Chondrocyte (in vitro differentiated cells): Measurements from ENCODE around the gene CRISPLD2. TPM values are rescaled to one million over a fixed set of nuclear protein-coding genes. Genes with fewer than 3 reads are reported as not detected.

ENCODE experiments used
- DNase-seq: peaks from one replicate; pipeline ENCODE4 v3.0.0; 2021; ENCODE audit warnings: mixed read lengths, low spot score
- H3K27ac Mint-ChIP-seq: one replicate; pipeline ENCODE4 v1.8.0; 2021; ENCODE audit warnings: mild to moderate bottlenecking, moderate library complexity, mixed read lengths; ENCODE audit not compliant: unreplicated experiment
- H3K27me3 Mint-ChIP-seq: 2 replicates; pipeline ENCODE4 v1.8.0; 2021; ENCODE audit warnings: low read depth, mixed read lengths
- H3K36me3 Mint-ChIP-seq: 2 replicates; pipeline ENCODE4 v1.8.0; 2021; ENCODE audit warnings: low read depth, mixed read lengths
- H3K4me1 Mint-ChIP-seq: 2 replicates; pipeline ENCODE4 v1.8.0; 2021; ENCODE audit warnings: low read depth, mild to moderate bottlenecking, mixed read lengths
- H3K4me3 Mint-ChIP-seq: one replicate; pipeline ENCODE4 v1.8.0; 2021; ENCODE audit warnings: mild to moderate bottlenecking, moderate library complexity, mixed read lengths; ENCODE audit not compliant: unreplicated experiment
- H3K9me3 Mint-ChIP-seq: 2 replicates; pipeline ENCODE4 v1.8.0; 2021; ENCODE audit warnings: low read depth, mixed read lengths
- total RNA-seq: library from RNA; stranded (reverse); gene quantifications from 3 replicates; pipeline ENCODE4 v1.2.1, GENCODE V29; 2021
- TF ChIP-seq, protein P1 (sequence below): fragments of 200-600 bp; sonication (generic); IDR thresholded peaks from 2 replicates; pipeline ENCODE4 v1.5.0; 2021; ENCODE audit warnings: antibody characterized with exemption, mild to moderate bottlenecking, moderate library complexity

The CRISPLD2 gene
- total RNA-seq, 1 donor from 2014 or later: 12.1 TPM

DNA sequence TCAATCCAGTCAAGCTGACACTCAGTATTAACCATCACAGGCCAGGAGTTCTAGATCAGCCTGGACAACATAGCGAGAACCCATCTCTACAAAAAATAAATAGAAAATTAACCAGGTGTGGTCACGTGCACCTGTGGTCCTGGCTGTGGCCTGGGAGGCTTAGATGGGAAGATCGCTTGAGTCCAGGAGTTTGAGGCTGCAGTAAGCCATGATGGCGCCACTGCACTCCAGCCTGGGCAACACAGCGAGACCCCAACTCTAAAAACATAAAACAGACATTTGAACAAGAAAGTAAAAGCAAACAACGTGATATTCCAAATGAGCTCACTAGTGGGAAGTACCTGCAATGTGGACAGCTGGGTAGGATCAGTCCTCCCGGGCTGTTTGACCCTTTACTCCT is 41.9 kb downstream of the CRISPLD2 start:
- no peak overlapping the region for H3K27ac Mint-ChIP-seq
- peaks cover 25% of the 10 kb centered on the region for H3K9me3 Mint-ChIP-seq
- no peak overlapping the region for H3K4me3 Mint-ChIP-seq
- DNase-seq: no peak
- peaks cover 10% of the 10 kb centered on the region for H3K27me3 Mint-ChIP-seq
- H3K4me1 Mint-ChIP-seq: peaks cover 8% of the 10 kb centered on the region
- peaks cover 13% of the 10 kb centered on the region for H3K36me3 Mint-ChIP-seq
- TF ChIP-seq, protein P1, sequence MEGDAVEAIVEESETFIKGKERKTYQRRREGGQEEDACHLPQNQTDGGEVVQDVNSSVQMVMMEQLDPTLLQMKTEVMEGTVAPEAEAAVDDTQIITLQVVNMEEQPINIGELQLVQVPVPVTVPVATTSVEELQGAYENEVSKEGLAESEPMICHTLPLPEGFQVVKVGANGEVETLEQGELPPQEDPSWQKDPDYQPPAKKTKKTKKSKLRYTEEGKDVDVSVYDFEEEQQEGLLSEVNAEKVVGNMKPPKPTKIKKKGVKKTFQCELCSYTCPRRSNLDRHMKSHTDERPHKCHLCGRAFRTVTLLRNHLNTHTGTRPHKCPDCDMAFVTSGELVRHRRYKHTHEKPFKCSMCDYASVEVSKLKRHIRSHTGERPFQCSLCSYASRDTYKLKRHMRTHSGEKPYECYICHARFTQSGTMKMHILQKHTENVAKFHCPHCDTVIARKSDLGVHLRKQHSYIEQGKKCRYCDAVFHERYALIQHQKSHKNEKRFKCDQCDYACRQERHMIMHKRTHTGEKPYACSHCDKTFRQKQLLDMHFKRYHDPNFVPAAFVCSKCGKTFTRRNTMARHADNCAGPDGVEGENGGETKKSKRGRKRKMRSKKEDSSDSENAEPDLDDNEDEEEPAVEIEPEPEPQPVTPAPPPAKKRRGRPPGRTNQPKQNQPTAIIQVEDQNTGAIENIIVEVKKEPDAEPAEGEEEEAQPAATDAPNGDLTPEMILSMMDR: no peak

DNA sequence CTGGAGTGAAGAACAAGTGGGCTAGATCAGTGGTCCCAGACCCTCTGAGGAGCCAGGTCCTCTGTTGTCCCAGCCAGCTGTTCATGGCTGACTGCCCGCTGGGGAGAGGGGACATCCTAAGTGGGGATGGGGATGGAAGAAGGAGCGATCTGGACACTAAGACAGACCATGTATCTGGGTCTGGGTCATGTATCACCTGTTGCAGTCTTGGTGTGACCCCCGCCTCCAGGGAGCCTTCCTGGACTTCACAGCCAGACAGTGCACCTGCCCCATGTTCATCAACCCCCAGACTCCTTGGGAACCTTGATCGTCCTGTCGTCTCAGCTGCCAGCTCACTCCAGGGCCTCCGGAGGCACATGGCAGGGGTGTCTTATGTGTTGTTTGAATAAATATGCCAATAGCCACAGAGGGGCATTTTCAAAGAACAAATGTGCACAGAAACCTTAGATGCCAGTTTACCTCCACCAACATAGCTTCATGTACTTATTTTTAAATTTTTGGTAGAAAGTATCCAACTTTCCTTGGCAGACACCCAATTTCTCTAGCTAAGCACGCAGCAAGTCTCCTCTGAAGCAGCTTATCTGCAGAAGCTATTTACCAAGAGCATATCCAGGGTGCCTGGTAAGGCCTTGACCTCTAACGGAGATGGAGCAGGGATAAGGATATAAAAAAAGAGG is 43.2 kb downstream of the CRISPLD2 start:
- Mint-ChIP-seq H3K27me3 (peaks cover 10% of the 10 kb centered on the region), H3K36me3 (peaks cover 11% of the 10 kb centered on the region), H3K4me3 (no peak overlapping the region), H3K4me1 (peaks cover 8% of the 10 kb centered on the region), H3K9me3 (peaks cover 25% of the 10 kb centered on the region), H3K27ac (no peak overlapping the region)
- TF ChIP-seq, protein P1: no peak
- DNase-seq: no peak

DNA sequence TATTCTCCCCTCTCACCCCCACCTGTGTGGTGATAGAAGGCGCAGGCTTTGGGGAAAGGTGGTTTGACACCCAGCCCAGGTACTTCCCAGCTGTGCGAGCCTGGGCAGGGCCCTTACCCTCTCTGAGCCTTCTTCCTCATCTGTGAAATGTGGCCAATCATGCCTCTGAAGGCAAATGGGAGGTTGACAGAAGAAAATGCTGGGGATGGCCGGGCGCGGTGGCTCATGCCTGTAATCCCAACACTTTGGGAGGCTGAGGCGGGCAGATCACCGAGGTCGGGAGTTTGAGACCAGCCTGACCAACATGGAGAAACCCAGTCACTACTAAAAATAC is 43.7 kb downstream of the CRISPLD2 start:
- H3K27me3 Mint-ChIP-seq: peaks cover 10% of the 10 kb centered on the region
- peaks cover 23% of the 10 kb centered on the region for H3K9me3 Mint-ChIP-seq
- H3K36me3 Mint-ChIP-seq: peaks cover 11% of the 10 kb centered on the region

DNA sequence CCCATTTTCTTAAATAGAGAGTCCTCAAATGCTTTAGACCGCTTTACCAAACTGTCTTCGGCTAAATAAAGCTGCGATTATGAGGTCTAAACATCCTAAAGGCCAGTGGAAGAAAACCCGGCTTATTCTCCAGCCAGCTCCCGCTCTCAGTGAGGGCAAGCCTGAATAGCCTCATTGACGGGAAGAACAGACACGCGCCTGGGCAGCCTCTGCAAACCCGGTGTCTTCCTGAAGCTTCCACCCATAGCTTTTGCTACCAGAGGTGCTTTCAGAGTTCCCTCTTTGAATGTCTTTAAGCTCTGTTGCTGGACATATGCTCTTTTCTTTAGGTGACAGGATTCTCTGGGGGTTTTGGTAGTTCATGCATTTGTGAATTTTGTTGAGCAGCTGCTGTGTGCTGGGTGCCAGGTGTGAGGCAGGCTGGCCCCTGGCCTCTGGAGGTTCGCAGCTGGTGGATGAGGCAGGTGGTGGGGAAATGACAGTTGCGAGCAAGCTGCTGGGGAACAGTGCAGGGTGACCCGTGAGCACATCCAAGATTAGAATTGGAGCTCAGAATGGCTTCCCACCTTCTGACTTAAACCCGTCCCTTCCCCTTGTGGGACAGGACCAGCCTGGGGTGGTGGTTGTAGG is 44.7 kb downstream of the CRISPLD2 start:
- H3K9me3 Mint-ChIP-seq: peaks cover 16% of the 10 kb centered on the region
- H3K4me1 Mint-ChIP-seq: peaks cover 13% of the 10 kb centered on the region
- H3K4me3 Mint-ChIP-seq: no peak overlapping the region
- H3K27ac Mint-ChIP-seq: no peak overlapping the region
- no peak for DNase-seq
- H3K27me3 Mint-ChIP-seq: peaks cover 10% of the 10 kb centered on the region
- TF ChIP-seq, protein P1: no peak
- peaks cover 11% of the 10 kb centered on the region for H3K36me3 Mint-ChIP-seq

More for the DNA sequence above, 43.7 kb downstream of the CRISPLD2 start:
- no peak overlapping the region for H3K4me3 Mint-ChIP-seq
- H3K4me1 Mint-ChIP-seq: peaks cover 13% of the 10 kb centered on the region
- TF ChIP-seq, protein P1: no peak
- H3K27ac Mint-ChIP-seq: no peak overlapping the region
- DNase-seq: no peak

DNA sequence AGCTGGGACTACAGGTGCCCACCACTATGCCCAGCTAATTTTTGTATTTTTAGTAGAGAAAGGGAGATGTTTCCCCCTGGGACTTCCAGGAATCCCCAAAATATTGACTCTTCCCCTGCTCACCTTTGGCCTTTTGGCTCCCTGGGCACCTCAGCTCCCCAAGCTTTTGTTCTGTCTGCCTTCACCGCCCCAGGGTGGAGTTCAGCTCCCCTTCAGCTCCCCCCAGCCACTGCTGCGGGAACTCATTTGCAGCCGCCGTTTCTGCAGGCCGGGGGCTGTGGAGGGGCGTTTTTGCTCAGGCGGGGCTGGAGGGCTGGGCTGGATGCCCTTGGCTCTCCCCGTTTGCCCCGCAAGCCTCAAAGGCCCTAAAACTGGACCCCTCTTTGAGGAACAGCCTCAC is 47.9 kb downstream of the CRISPLD2 start:
- no peak for DNase-seq
- no peaks in the 10 kb centered on the region for H3K9me3 Mint-ChIP-seq
- no peaks in the 10 kb centered on the region for H3K36me3 Mint-ChIP-seq
- no peak overlapping the region for H3K27ac Mint-ChIP-seq
- peaks cover 10% of the 10 kb centered on the region for H3K27me3 Mint-ChIP-seq
- no peak overlapping the region for H3K4me3 Mint-ChIP-seq
- TF ChIP-seq, protein P1: no peak
- peaks cover 12% of the 10 kb centered on the region for H3K4me1 Mint-ChIP-seq
